K562 (cell line): ENCODE results near the gene EFEMP2. TPM values are rescaled to one million over a fixed set of nuclear protein-coding genes. Genes with fewer than 3 reads are reported as not detected.

Experiments used
- ATAC-seq: fragments of 200-7000 bp; cut with Tn5 transposase; 3 replicates; pipeline ENCODE4 v1.9.1; 2020; ENCODE audit warnings: moderate library complexity
- BruUV-seq: library from RNA; stranded (reverse); fragments of 400-500 nt; replicated peaks from 2 replicates; lab custom pipeline; 2021; lab: Mats Ljungman, UMichigan
- CTCF ChIA-PET: fragments of 300-600 bp; formaldehyde crosslinking; extraction: SDS; loops from one replicate; lab custom pipeline; 2021; ENCODE audit warnings: low intra/inter-chr PET ratio; lab: Yijun Ruan, JAX
- POLR2A ChIA-PET: fragments of 300-600, 350-650 bp; sonication (Branson Sonifier 250); formaldehyde crosslinking; extraction: SDS; loops from one replicate; lab custom pipeline; 2021; ENCODE audit warnings: antibody characterized with exemption, inconsistent platforms; lab: Yijun Ruan, JAX
- DNase-seq, 4 experiments: peaks; one replicate each; pipeline versions ENCODE4 v3.0.0 to v3.0.0-alpha.2; 2011 to 2018; ENCODE audit warnings: low spot score in 3 of 4, mixed read lengths in 3 of 4; ENCODE audit errors: extremely low read depth in 1 of 4
- FAIRE-seq: peaks from 2 replicates; lab custom pipeline; 2011; peaks lifted over from hg19 to GRCh38; lab: Jason Lieb, UNC
- H2AFZ ChIP-seq: 2 replicates; pipeline ENCODE4 v1.6.0; 2011; ENCODE audit warnings: low read depth, low read length, control low read depth, inconsistent platforms
- H3K27ac ChIP-seq: fragments of 200-600 bp; 3 replicates; pipeline ENCODE4 v1.8.0; 2011; ENCODE audit warnings: low read depth, mild to moderate bottlenecking, control low read depth, inconsistent platforms, low read length, moderate library complexity, mixed read lengths; ENCODE audit errors: extremely low read depth
- H3K27me3 ChIP-seq, 2 experiments: fragments of 300-600 bp in 1 of 2; 2 replicates in 1 of 2; 3 replicates in 1 of 2; pipeline versions ENCODE4 v1.6.0 to v1.8.0; 2011; ENCODE audit warnings: inconsistent platforms in 2 of 2, low read length in 2 of 2, mild to moderate bottlenecking in 1 of 2, mixed read lengths in 1 of 2, moderate library complexity in 1 of 2; ENCODE audit not compliant: control insufficient read depth in 2 of 2, insufficient read depth in 2 of 2
- H3K36me3 ChIP-seq: fragments of 300-600 bp; 3 replicates; pipeline ENCODE4 v1.8.0; 2011; ENCODE audit warnings: mild to moderate bottlenecking, low read length, inconsistent platforms; ENCODE audit not compliant: control insufficient read depth, insufficient read depth
- H3K4me1 ChIP-seq, 2 experiments: fragments of 200-600 bp in 1 of 2; replicated peaks in 1 of 2; 2 replicates in 1 of 2; 3 replicates in 1 of 2; pipeline versions ENCODE4 v1.5.1 to v1.8.0; 2011; ENCODE audit warnings: inconsistent platforms in 2 of 2, low read length in 2 of 2, mild to moderate bottlenecking in 1 of 2, mixed read lengths in 1 of 2, moderate library complexity in 1 of 2; ENCODE audit not compliant: control insufficient read depth in 2 of 2, insufficient read depth in 2 of 2
- H3K4me2 ChIP-seq: 2 replicates; pipeline ENCODE4 v1.6.1; 2011; ENCODE audit warnings: low read length, control low read depth, inconsistent platforms, mixed read lengths; ENCODE audit not compliant: insufficient read depth
- H3K4me3 ChIP-seq: fragments of 200-600 bp; sonication (generic), shearing (Covaris generic); 2 replicates; pipeline ENCODE4 v1.5.1; 2016; ENCODE audit warnings: control low read depth, inconsistent platforms
- H3K79me2 ChIP-seq: fragments of 200-600 bp; 3 replicates; pipeline ENCODE4 v1.8.0; 2011; ENCODE audit warnings: low read length, inconsistent platforms; ENCODE audit not compliant: control insufficient read depth, insufficient read depth
- H3K9ac ChIP-seq, 2 experiments: 2 replicates each; pipeline versions ENCODE4 v1.6.0 to v1.6.1; 2011; ENCODE audit warnings: low read depth in 2 of 2, low read length in 2 of 2, control low read depth in 1 of 2, inconsistent platforms in 1 of 2, mild to moderate bottlenecking in 1 of 2, mixed read lengths in 1 of 2; ENCODE audit not compliant: insufficient read depth in 1 of 2
- H3K9me1 ChIP-seq: one replicate; pipeline ENCODE4 v1.6.0; 2011; ENCODE audit warnings: inconsistent platforms, mild to moderate bottlenecking, low read length, moderate library complexity; ENCODE audit not compliant: control insufficient read depth, insufficient read depth
- H3K9me3 ChIP-seq: replicated peaks from 2 replicates; pipeline ENCODE4 v1.5.1; 2011; ENCODE audit warnings: low read depth, low read length, inconsistent platforms; ENCODE audit not compliant: control insufficient read depth, insufficient read depth
- H4K20me1 ChIP-seq: replicated peaks from 2 replicates; pipeline ENCODE4 v1.6.1; 2011; ENCODE audit warnings: low read length, inconsistent platforms, mixed read lengths; ENCODE audit not compliant: control insufficient read depth, insufficient read depth
- ARNT ChIP-seq, 2 experiments: fragments of 450-650 bp; IDR thresholded peaks; 2 replicates each; pipeline ENCODE4 v1.6.1; 2016; ENCODE audit warnings: mild to moderate bottlenecking in 1 of 2
- CEBPB ChIP-seq: fragments of 450-650 bp; IDR thresholded peaks from 2 replicates; pipeline ENCODE4 v1.6.1; 2016; ENCODE audit warnings: missing genetic modification characterization, missing compliant biosample characterization
- DMBX1 ChIP-seq: fragments of 250-450 bp; sonication (Bioruptor Pico); IDR thresholded peaks from 2 replicates; pipeline ENCODE4 v1.8.0; 2022; ENCODE audit warnings: inconsistent platforms, mild to moderate bottlenecking, moderate library complexity, borderline replicate concordance
- HDAC1 ChIP-seq, 2 experiments: fragments of 450-650 bp; IDR thresholded peaks; 2 replicates each; pipeline ENCODE4 v1.6.1; 2016 to 2017; ENCODE audit warnings: inconsistent platforms in 1 of 2, mild to moderate bottlenecking in 1 of 2, moderate library complexity in 1 of 2
- HMG20B ChIP-seq: fragments of 250-450 bp; sonication (Bioruptor Pico); IDR thresholded peaks from 2 replicates; pipeline ENCODE4 v1.5.0; 2021; ENCODE audit warnings: mild to moderate bottlenecking
- NR3C1 ChIP-seq: sonication (generic); formaldehyde crosslinking; IDR thresholded peaks from 2 replicates; pipeline ENCODE4 v1.8.1; 2022; ENCODE audit warnings: missing genetic modification reagents
- POU5F1 ChIP-seq: fragments of 150-350 bp; IDR thresholded peaks from 2 replicates; pipeline ENCODE4 v1.6.1; 2014; ENCODE audit warnings: borderline replicate concordance, low read length, low read depth, mild to moderate bottlenecking; ENCODE audit not compliant: partially characterized antibody
- RB1 ChIP-seq: fragments of 450-650 bp; IDR thresholded peaks from 2 replicates; pipeline ENCODE4 v1.6.1; 2017; ENCODE audit warnings: low read depth, mild to moderate bottlenecking
- THRAP3 ChIP-seq: fragments of 450-650 bp; IDR thresholded peaks from 2 replicates; pipeline ENCODE4 v1.6.1; 2016; ENCODE audit warnings: mild to moderate bottlenecking, inconsistent platforms, borderline replicate concordance
- TSC22D4 ChIP-seq: fragments of 450-650 bp; IDR thresholded peaks from 2 replicates; pipeline ENCODE4 v1.6.1; 2016; ENCODE audit warnings: missing genetic modification characterization, missing biosample characterization, control low read depth
- ZBTB2 ChIP-seq: fragments of 450-650 bp; IDR thresholded peaks from 2 replicates; pipeline ENCODE4 v1.6.1; 2016; ENCODE audit warnings: antibody characterized with exemption
- ZBTB8A ChIP-seq: fragments of 450-650 bp; IDR thresholded peaks from 2 replicates; pipeline ENCODE4 v1.6.1; 2018; ENCODE audit warnings: mild to moderate bottlenecking, moderate library complexity; ENCODE audit not compliant: partially characterized antibody
- ZFP36 ChIP-seq: fragments of 150-350 bp; IDR thresholded peaks from 2 replicates; pipeline ENCODE4 v1.6.1; 2018; ENCODE audit warnings: low read length, low read depth; ENCODE audit not compliant: partially characterized antibody
- ZFX ChIP-seq: sonication (generic); formaldehyde crosslinking; IDR thresholded peaks from 2 replicates; pipeline ENCODE4 v1.8.0; 2022; ENCODE audit warnings: mild to moderate bottlenecking, missing genetic modification reagents, moderate library complexity
- ZNF134 ChIP-seq: fragments of 250-450 bp; sonication (Bioruptor Pico); conservative IDR thresholded peaks from 2 replicates; pipeline ENCODE4 v1.4.0; 2020
- ZNF184 ChIP-seq: sonication (generic); formaldehyde crosslinking; IDR thresholded peaks from 2 replicates; pipeline ENCODE4 v1.5.0; 2020; ENCODE audit warnings: missing genetic modification reagents
- WGBS: fragments of 100-300 bp; shearing (Covaris generic); methylation state at CpG from one replicate; pipeline ENCODE4 v1.1.6; 2016; ENCODE audit warnings: low coverage, mixed read lengths; ENCODE audit not compliant: insufficient coverage; ENCODE audit errors: missing lambda C conversion rate; 5-methylcytosine and 5-hydroxymethylcytosine counted together
- in situ Hi-C: fragments of 300-500 bp; cut with MboI; formaldehyde crosslinking; loops from 4 replicates; pipeline ENCODE4 v1.15.0; 2018; ENCODE audit warnings: inconsistent platforms, mixed read lengths
- intact Hi-C: fragments of 100-400 bp; cut with micrococcal nuclease; formaldehyde crosslinking; loops from 2 replicates; pipeline ENCODE4 v1.14.2; 2022
- polyA plus RNA-seq, 8 experiments: library from polyadenylated mRNA; depleted of rRNA in 4 of 8; stranded (reverse) in 5 of 8; unstranded in 3 of 8; fragments of >200 nt; fragmentation: Nextera tagmentation in 2 of 8; fragmentation: Illumina TruSeq in 1 of 8; extraction: Ambion mirVana in 2 of 8; extraction: Trizol in 1 of 8; gene quantifications; 2 replicates each; pipeline versions ENCODE4 v1.2.1 to v1.2.3, GENCODE V29; 2011 to 2014; ENCODE audit warnings: inconsistent platforms in 1 of 8, missing spikeins in 1 of 8
- total RNA-seq, 7 experiments: library from RNA; depleted of rRNA in 6 of 7; stranded (reverse); fragments of >200 nt in 6 of 7; fragmentation: Illumina TruSeq in 2 of 7; extraction: Trizol in 2 of 7; gene quantifications; 2 replicates each; pipeline versions ENCODE4 v1.2.1 to v1.2.3, GENCODE V29; 2011 to 2021; ENCODE audit warnings: low replicate concordance in 1 of 7
- TF ChIP-seq, protein P1 (sequence below): fragments of 250-450 bp; sonication (Bioruptor Pico); IDR thresholded peaks from 2 replicates; pipeline ENCODE4 v1.4.0; 2020

EFEMP2 gene
- total and polyA plus RNA-seq, 9 of the 15 experiments (the other 6 are each of a cell fraction or from before 2014, with no cell fraction given), result 0.07 to 2.9 (median 0.69) TPM; not detected in 1

DNA sequence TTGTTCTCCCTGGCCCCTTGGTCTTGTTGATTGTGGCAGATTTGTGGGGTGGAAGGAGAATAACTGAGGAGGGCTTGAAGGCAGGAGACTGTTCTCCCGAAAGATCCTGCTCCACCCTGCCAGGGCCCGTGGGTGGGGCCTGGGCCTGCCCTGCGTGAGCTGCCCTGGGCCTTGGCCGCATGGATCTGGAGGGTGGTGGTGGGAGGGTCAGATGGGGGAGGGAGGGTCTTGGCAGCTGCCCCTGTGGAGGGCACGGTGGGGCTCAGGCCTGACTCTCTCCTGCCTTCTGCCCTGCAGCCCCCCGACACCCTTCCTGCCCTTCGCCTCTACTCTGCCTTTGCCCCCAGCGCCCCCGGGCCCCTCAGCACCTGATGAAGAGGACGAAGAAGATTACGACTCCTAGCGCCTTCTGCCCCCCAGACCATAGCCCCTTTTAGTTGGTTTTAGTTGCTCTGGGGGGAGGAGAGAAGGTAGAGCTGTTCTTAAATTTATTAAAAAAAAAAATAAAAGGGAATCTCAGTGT is 48.5 kb upstream of the EFEMP2 start:
- in situ Hi-C loops, result no loop called here
- FAIRE-seq, result no peak
- H2AFZ ChIP-seq, result no peak overlapping the region
- no peaks in the 10 kb centered on the region for H3K9me1 ChIP-seq
- intact Hi-C loops, result no loop called here
- H3K27ac ChIP-seq, result no peak overlapping the region
- H3K4me2 ChIP-seq, result no peak overlapping the region
- no peaks in the 10 kb centered on the region for H3K9me3 ChIP-seq
- H3K4me3 ChIP-seq, result no peak overlapping the region
- peaks cover 15 to 51% of the 10 kb centered on the region in 2 experiments for H3K4me1 ChIP-seq
- no peaks in the 10 kb centered on the region for H4K20me1 ChIP-seq
- ChIA-PET CTCF (no interaction called here), POLR2A (interaction anchor here (1.3 to 1.9 kb wide), 2 partner anchors 21 to 30 kb away, joined by 4 to 13 read pairs; partner anchors contain the start of genes CCDC85B and FOSL1)
- peak overlapping the region in 1 of 2 experiments; percentile 91; a peak in 1 of 4 replicates for H3K9ac ChIP-seq
- H3K27me3 ChIP-seq, result no peaks in the 10 kb centered on the region
- no peak for DNase-seq
- peaks cover 31% of the 10 kb centered on the region for H3K79me2 ChIP-seq
- ATAC-seq, result no peak
- BruUV-seq, result no TSS peak
- WGBS, result 81% methylated on average over 5 of the region's 12 CpGs
- H3K36me3 ChIP-seq, result peaks cover 31% of the 10 kb centered on the region; the same call in 1 of the 3 replicates
- TF ChIP-seq THRAP3 (no peak), ZFP36 (no peak), ZNF134 (CRISPR knock-in tag) (no peak), ZFX (CRISPR knock-in tag) (no peak), POU5F1 (no peak), HDAC1 (IDR thresholded peaks at IDR 0.05) (no peak), DMBX1 (CRISPR knock-in tag) (no peak), TSC22D4 (tag) (no peak), HMG20B (CRISPR knock-in tag) (no peak), ARNT (IDR thresholded peaks at IDR 0.05) (no peak), NR3C1 (no peak), RB1 (no peak), ZBTB2 (no peak), ZBTB8A (no peak), ZNF184 (no peak), CEBPB (tag) (no peak)
- TF ChIP-seq, protein P1, sequence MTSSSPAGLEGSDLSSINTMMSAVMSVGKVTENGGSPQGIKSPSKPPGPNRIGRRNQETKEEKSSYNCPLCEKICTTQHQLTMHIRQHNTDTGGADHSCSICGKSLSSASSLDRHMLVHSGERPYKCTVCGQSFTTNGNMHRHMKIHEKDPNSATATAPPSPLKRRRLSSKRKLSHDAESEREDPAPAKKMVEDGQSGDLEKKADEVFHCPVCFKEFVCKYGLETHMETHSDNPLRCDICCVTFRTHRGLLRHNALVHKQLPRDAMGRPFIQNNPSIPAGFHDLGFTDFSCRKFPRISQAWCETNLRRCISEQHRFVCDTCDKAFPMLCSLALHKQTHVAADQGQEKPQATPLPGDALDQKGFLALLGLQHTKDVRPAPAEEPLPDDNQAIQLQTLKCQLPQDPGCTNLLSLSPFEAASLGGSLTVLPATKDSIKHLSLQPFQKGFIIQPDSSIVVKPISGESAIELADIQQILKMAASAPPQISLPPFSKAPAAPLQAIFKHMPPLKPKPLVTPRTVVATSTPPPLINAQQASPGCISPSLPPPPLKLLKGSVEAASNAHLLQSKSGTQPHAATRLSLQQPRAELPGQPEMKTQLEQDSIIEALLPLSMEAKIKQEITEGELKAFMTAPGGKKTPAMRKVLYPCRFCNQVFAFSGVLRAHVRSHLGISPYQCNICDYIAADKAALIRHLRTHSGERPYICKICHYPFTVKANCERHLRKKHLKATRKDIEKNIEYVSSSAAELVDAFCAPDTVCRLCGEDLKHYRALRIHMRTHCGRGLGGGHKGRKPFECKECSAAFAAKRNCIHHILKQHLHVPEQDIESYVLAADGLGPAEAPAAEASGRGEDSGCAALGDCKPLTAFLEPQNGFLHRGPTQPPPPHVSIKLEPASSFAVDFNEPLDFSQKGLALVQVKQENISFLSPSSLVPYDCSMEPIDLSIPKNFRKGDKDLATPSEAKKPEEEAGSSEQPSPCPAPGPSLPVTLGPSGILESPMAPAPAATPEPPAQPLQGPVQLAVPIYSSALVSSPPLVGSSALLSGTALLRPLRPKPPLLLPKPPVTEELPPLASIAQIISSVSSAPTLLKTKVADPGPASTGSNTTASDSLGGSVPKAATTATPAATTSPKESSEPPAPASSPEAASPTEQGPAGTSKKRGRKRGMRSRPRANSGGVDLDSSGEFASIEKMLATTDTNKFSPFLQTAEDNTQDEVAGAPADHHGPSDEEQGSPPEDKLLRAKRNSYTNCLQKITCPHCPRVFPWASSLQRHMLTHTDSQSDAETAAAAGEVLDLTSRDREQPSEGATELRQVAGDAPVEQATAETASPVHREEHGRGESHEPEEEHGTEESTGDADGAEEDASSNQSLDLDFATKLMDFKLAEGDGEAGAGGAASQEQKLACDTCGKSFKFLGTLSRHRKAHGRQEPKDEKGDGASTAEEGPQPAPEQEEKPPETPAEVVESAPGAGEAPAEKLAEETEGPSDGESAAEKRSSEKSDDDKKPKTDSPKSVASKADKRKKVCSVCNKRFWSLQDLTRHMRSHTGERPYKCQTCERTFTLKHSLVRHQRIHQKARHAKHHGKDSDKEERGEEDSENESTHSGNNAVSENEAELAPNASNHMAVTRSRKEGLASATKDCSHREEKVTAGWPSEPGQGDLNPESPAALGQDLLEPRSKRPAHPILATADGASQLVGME (CRISPR knock-in tag), result no peak
